ENCODE data around the gene DIAPH3.
A peak's percentile ranks its signal among the peaks of the same experiment; 100 is the strongest.

Gene DIAPH3

GRCh38 chr13:59696271-59696670, 467.5 kb downstream of the DIAPH3 start:
- DNase-seq, result no peak

DNA sequence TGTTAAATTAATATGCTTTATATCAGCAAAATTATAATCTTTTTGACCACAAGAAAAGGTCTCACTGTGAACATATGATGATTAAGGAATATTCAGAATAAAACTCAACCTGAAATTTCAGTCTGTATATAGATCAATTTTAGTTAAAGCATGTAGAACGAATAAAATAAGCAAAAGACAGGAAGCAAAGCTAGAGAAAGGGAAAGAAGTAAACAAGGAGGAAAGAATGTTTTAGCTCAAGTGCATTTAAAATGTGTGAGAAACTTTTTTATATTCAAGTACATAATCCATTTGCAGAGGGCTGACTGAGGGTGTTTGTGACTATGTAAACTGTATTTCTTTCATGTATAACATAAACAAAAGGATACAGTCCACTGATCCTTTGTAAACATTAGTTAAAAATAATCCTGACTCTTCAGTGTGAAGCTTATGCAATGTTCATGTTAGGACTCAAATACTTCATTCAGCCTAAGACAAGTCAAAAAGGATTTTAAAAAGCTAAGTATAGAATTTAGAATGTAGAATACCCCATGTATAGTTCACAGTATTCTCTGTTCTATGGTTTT, 472.1 kb downstream of the DIAPH3 start:
- DNase-seq, result no peak

GRCh38 chr13:59690857-59691500, 472.7 kb downstream of the DIAPH3 start:
- no peak for DNase-seq

GRCh38 chr13:59689057-59689456, 474.7 kb downstream of the DIAPH3 start:
- DNase-seq, result no peak

- DNase-seq, result no peak
Measured at GRCh38 chr13:59686798-59687394, 476.8 kb downstream of the DIAPH3 start.

GRCh38 chr13:59684105-59684504, 479.6 kb downstream of the DIAPH3 start:
- DNase-seq, result no peak

GRCh38 chr13:59681636-59682311, 482.0 kb downstream of the DIAPH3 start:
- peak; percentile 21 for DNase-seq

DNA sequence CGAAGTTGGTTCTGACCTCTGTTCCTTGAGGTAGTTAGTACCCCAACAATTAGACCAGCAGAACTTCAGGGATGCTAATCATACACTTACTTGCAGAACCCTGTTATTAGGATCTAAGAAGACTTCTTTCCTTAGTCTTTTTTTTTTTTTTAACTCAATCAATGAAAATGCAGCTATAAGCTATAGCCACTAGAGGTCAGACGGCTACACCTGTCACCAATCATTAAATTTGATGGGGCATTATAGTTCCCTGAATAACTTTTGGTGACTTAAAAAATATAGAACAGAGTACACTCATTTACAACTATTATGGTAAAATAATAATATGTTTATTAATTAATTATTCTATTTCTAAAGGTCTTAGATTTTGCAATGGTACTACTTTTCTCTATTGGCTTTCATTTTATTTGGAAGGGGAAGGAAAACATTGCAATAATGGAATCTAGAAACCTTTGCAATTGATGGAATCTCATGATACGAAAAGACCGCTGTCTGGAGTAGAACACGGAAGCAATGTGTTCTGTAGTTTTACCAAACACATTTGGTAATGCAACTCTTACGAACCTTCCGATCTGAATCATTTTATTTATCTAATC, 483.2 kb downstream of the DIAPH3 start:
- peak; percentile 12 for DNase-seq

GRCh38 chr13:59679254-59679653, 484.5 kb downstream of the DIAPH3 start:
- no peak for DNase-seq

DNA sequence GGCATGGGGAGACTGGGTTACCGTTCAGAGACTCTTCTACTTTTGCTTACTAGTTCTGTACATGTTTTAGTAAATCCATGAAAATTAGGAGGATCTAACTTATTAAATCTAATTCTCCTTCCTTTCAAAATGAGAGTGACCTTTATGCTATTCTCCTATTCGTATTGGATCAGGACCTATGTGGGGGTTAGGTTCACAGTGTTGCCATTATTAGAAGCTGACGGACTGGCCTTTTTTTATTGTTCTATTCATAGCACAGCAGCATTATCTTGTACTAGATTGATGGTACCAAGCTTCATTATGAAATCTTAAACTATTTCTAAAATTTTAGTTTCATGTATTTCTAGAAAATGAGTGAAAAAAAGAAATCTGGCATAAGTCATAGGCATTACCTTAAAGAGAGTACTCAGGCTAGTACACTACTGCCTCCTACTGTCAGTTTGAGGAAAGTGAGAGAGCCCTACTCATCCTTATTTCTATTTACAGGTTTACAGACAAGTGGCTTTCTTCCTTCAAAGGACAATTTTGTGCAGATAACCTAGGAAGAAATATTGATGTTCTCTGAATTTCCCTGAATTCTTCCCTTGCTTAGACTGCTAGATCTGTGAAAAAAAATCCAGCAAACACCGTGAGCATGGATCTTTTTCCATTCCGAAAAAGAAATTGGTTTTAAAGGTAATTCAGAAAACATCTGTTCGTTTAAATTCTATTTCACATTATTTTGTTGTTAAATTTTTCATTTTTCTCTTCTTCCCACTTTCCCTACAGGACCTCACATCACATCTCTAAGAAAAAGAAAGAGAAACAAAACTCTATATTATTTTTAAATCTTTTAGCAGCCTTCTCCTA, 485.5 kb downstream of the DIAPH3 start:
- peak; percentile 13 for DNase-seq

DNA sequence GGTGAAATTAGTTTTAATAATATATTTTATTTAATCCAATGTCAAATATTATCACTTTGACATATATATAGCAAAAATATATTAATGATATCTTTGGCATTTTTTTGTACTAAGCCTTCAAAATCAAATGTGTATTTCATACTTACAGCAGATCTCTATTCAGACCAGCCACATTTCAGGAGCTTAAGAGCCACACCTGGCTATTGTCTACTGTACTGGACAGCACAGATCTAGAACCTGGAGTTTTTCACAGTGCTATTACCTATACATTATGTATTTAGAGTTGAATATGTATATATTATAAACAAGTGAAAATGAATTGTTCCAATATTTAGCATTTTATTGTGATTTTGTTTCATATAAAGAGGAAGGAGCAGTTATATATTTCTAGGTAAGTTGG, 486.3 kb downstream of the DIAPH3 start:
- DNase-seq, result no peak

- DNase-seq, result no peak
Measured at GRCh38 chr13:59674616-59675015, 489.1 kb downstream of the DIAPH3 start.

- no peak for DNase-seq
Measured at GRCh38 chr13:59673286-59673685, 490.4 kb downstream of the DIAPH3 start.

- no peak for DNase-seq
Measured at GRCh38 chr13:59672445-59672844, 491.3 kb downstream of the DIAPH3 start.

DNA sequence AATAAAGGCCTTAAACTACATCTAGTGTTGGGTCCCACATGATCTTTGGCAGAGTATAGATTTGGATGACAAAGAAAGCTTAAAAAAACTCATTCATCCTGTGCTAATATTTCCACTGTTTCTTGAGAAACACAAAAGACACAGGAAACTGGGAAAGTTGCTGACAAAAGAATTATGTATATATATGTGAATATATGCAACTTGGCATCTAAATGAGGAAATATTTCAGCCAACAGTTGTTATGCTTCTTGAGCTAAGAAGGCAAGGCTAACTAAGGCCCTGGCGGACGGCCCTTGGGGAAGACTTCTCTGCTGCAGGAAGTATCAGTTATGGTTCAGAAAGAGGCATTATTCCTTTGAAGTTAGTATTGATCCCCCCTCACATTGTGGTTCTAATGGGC, 491.8 kb downstream of the DIAPH3 start:
- DNase-seq, result no peak

DNA sequence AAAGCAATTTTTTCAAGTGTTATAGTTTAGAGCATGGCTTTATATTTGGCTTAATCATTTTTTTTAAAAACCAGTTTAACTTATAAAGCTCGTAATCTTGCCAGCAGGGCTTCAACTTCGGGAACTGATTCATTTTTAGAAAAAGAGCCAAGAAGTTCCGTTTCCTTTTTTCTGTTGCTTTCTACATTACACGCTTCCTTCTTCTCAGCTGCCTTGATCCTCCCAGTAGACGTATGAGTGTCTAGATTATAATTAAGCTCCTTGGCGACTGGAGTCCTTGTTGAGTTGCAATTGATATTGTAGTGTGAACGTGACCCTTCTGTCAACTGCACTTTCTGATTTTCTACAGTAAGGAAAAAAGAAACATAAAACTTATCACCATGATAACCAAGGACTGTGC, 497.2 kb downstream of the DIAPH3 start:
- DNase-seq, result no peak

- no peak for DNase-seq
Measured at GRCh38 chr13:59665732-59666131, 498.0 kb downstream of the DIAPH3 start.

GRCh38 chr13:59665184-59665583, 498.5 kb downstream of the DIAPH3 start:
- DNase-seq, result no peak

GRCh38 chr13:59664586-59664985, 499.1 kb downstream of the DIAPH3 start:
- DNase-seq, result no peak

GRCh38 chr13:59663707-59664106, 500.0 kb downstream of the DIAPH3 start:
- no peak for DNase-seq

GRCh38 chr13:59660582-59660981, 503.1 kb downstream of the DIAPH3 start:
- no peak for DNase-seq

DNA sequence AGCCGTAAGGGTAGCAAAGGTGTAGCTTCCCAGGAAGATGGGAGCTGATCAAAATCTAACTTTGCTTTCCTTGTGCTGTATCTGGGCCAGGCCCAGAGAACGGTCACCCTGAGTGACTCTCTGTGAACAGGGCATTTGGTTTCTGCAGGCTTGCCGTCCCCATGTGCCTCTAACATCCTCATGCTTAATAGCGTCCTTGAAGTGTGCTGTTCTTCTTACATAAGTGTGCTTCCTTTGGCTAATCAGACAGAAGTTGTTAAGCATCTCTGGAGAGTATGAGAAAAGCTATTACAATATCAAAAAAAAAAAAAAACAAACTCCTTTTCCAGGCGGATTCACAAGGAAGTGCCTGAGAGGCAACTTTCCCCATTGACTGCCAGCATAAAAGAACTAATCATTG, 503.7 kb downstream of the DIAPH3 start:
- DNase-seq, result no peak

Data from GF-D8 (cell line).